H9 (cell line): Measurements from ENCODE around the gene TCEA2. TPM values are rescaled to one million over a fixed set of nuclear protein-coding genes. Genes with fewer than 3 reads are reported as not detected.

ENCODE experiments used
- DNase-seq: peaks from one replicate; pipeline ENCODE4 v3.0.0-alpha.2; 2017
- H2AFZ ChIP-seq: one replicate; pipeline ENCODE4 v1.6.1; 2013; ENCODE audit warnings: mild to moderate bottlenecking, low read length, control low read depth, moderate library complexity
- H2AK5ac ChIP-seq: 2 replicates; pipeline ENCODE4 v1.6.1; 2013; ENCODE audit warnings: low read length, control low read depth, mixed read lengths; ENCODE audit not compliant: insufficient read length
- H2BK120ac ChIP-seq: one replicate; pipeline ENCODE4 v1.6.1; 2013; ENCODE audit warnings: low read depth, mild to moderate bottlenecking, low read length, control low read depth, inconsistent platforms; ENCODE audit not compliant: poor library complexity, severe bottlenecking
- H2BK12ac ChIP-seq: 2 replicates; pipeline ENCODE4 v1.6.1; 2013; ENCODE audit warnings: low read length, control low read depth, mixed read lengths, low read depth; ENCODE audit not compliant: insufficient read length
- H2BK15ac ChIP-seq: 2 replicates; pipeline ENCODE4 v1.6.1; 2013; ENCODE audit warnings: low read depth, low read length, control low read depth
- H2BK20ac ChIP-seq: one replicate; pipeline ENCODE4 v1.6.1; 2013; ENCODE audit warnings: low read depth, mild to moderate bottlenecking, low read length, control low read depth, inconsistent platforms; ENCODE audit not compliant: poor library complexity, severe bottlenecking
- H2BK5ac ChIP-seq: 2 replicates; pipeline ENCODE4 v1.6.1; 2013; ENCODE audit warnings: low read length, control low read depth, mixed read lengths; ENCODE audit not compliant: insufficient read length
- H3K14ac ChIP-seq: 2 replicates; pipeline ENCODE4 v1.6.1; 2013; ENCODE audit warnings: low read length, control low read depth; ENCODE audit not compliant: insufficient read depth
- H3K18ac ChIP-seq: 2 replicates; pipeline ENCODE4 v1.6.1; 2013; ENCODE audit warnings: low read depth, mild to moderate bottlenecking, mixed read lengths, low read length, control low read depth; ENCODE audit not compliant: insufficient read length
- H3K23ac ChIP-seq: 2 replicates; pipeline ENCODE4 v1.6.1; 2013; ENCODE audit warnings: low read length, control low read depth, mixed read lengths, low read depth; ENCODE audit not compliant: insufficient read length
- H3K23me2 ChIP-seq: 2 replicates; pipeline ENCODE4 v1.6.1; 2013; ENCODE audit warnings: low read depth, mild to moderate bottlenecking, mixed read lengths, low read length, control low read depth; ENCODE audit not compliant: insufficient read length, poor library complexity, severe bottlenecking
- H3K27ac ChIP-seq: 2 replicates; pipeline ENCODE4 v1.5.1; 2013; ENCODE audit warnings: low read length, control low read depth, mixed read lengths, low read depth; ENCODE audit not compliant: insufficient read length
- H3K27me3 ChIP-seq: 2 replicates; pipeline ENCODE4 v1.6.1; 2013; ENCODE audit warnings: low read length, control low read depth, inconsistent platforms; ENCODE audit not compliant: insufficient read depth
- H3K4ac ChIP-seq: 2 replicates; pipeline ENCODE4 v1.6.1; 2013; ENCODE audit warnings: low read depth, mild to moderate bottlenecking, control low read depth, inconsistent platforms, low read length, moderate library complexity
- H3K4me1 ChIP-seq: 2 replicates; pipeline ENCODE4 v1.6.1; 2013; ENCODE audit warnings: low read length, control low read depth, inconsistent platforms; ENCODE audit not compliant: insufficient read depth
- H3K4me2 ChIP-seq: 2 replicates; pipeline ENCODE4 v1.6.1; 2013; ENCODE audit warnings: low read length, control low read depth, mixed read lengths; ENCODE audit not compliant: insufficient read length, insufficient read depth
- H3K56ac ChIP-seq: 2 replicates; pipeline ENCODE4 v1.6.1; 2013; ENCODE audit warnings: low read depth, mild to moderate bottlenecking, mixed read lengths, low read length, control low read depth; ENCODE audit not compliant: insufficient read length
- H3K79me1 ChIP-seq: 2 replicates; pipeline ENCODE4 v1.6.1; 2013; ENCODE audit warnings: low read depth, mild to moderate bottlenecking, moderate library complexity, low read length, control low read depth, inconsistent platforms; ENCODE audit not compliant: insufficient read depth, poor library complexity, severe bottlenecking
- H3K79me2 ChIP-seq: 2 replicates; pipeline ENCODE4 v1.6.1; 2013; ENCODE audit warnings: low read length, control low read depth, inconsistent platforms; ENCODE audit not compliant: insufficient read depth
- H3K9ac ChIP-seq: 2 replicates; pipeline ENCODE4 v1.6.1; 2013; ENCODE audit warnings: low read length, control low read depth, mixed read lengths; ENCODE audit not compliant: insufficient read length; ENCODE audit errors: extremely low read depth
- H3K9me3 ChIP-seq: one replicate; pipeline ENCODE4 v1.6.1; 2013; ENCODE audit warnings: low read depth, low read length, inconsistent platforms; ENCODE audit not compliant: control insufficient read depth
- H3T11ph ChIP-seq: one replicate; pipeline ENCODE4 v1.6.1; 2013; ENCODE audit warnings: mild to moderate bottlenecking, low read length, control low read depth, inconsistent platforms
- H4K20me1 ChIP-seq: one replicate; pipeline ENCODE4 v1.6.1; 2013; ENCODE audit not compliant: control insufficient read depth, insufficient read length, insufficient read depth
- H4K5ac ChIP-seq: 2 replicates; pipeline ENCODE4 v1.6.1; 2013; ENCODE audit warnings: low read depth, mild to moderate bottlenecking, mixed read lengths, low read length, control low read depth; ENCODE audit not compliant: insufficient read length
- H4K8ac ChIP-seq: replicated peaks from 2 replicates; pipeline ENCODE4 v1.6.1; 2013; ENCODE audit warnings: low read length, control low read depth, mixed read lengths, low read depth; ENCODE audit not compliant: insufficient read length
- H4K91ac ChIP-seq: 2 replicates; pipeline ENCODE4 v1.6.1; 2013; ENCODE audit warnings: low read depth, mild to moderate bottlenecking, moderate library complexity, mixed read lengths, low read length, control low read depth; ENCODE audit not compliant: insufficient read length
- H3K27ac Mint-ChIP-seq, 3 experiments: 2 replicates in 2 of 3; 3 replicates in 1 of 3; pipeline ENCODE4 v1.8.0; 2020 to 2021; ENCODE audit warnings: mixed read lengths in 3 of 3, mild to moderate bottlenecking in 1 of 3, moderate library complexity in 1 of 3
- H3K27me3 Mint-ChIP-seq: 2 replicates; pipeline ENCODE4 v1.8.0; 2021; ENCODE audit warnings: low read depth, mild to moderate bottlenecking, moderate library complexity, mixed read lengths
- H3K36me3 Mint-ChIP-seq, 3 experiments: 2 replicates in 2 of 3; 3 replicates in 1 of 3; pipeline ENCODE4 v1.8.0; 2020 to 2021; ENCODE audit warnings: low read depth in 3 of 3, mixed read lengths in 3 of 3; ENCODE audit not compliant: insufficient read depth in 1 of 3
- H3K4me1 Mint-ChIP-seq, 2 experiments: 2 replicates each; pipeline ENCODE4 v1.8.0; 2020; ENCODE audit warnings: mixed read lengths in 2 of 2
- H3K4me3 Mint-ChIP-seq, 2 experiments: 2 replicates in 1 of 2; 3 replicates in 1 of 2; pipeline ENCODE4 v1.8.0; 2020 to 2021; ENCODE audit warnings: mild to moderate bottlenecking in 2 of 2, mixed read lengths in 2 of 2, moderate library complexity in 1 of 2
- H3K9me3 Mint-ChIP-seq, 2 experiments: 2 replicates in 1 of 2; 3 replicates in 1 of 2; pipeline ENCODE4 v1.8.0; 2020; ENCODE audit warnings: mild to moderate bottlenecking in 2 of 2, mixed read lengths in 2 of 2, moderate library complexity in 1 of 2
- CTCF ChIP-seq: fragments of 200-600 bp; sonication (generic); conservative IDR thresholded peaks from 3 replicates; pipeline ENCODE4 v1.8.0; 2021; ENCODE audit warnings: antibody characterized with exemption, mild to moderate bottlenecking
- WGBS: extraction: QIAGEN DNeasy Blood & Tissue Kit; methylation state at CpG from one replicate; pipeline ENCODE4 v1.1.7; 2013; ENCODE audit warnings: missing lambda C conversion rate, low lambda C conversion rate, mixed read lengths; ENCODE audit not compliant: insufficient read length; ENCODE audit errors: extremely low coverage; 5-methylcytosine and 5-hydroxymethylcytosine counted together
- total RNA-seq: library from RNA; stranded (reverse); gene quantifications from 2 replicates; pipeline ENCODE4 v1.2.1, GENCODE V29; 2021

TCEA2 gene
- total RNA-seq, 1 experiment from 2014 or later: 51.7 TPM

DNA sequence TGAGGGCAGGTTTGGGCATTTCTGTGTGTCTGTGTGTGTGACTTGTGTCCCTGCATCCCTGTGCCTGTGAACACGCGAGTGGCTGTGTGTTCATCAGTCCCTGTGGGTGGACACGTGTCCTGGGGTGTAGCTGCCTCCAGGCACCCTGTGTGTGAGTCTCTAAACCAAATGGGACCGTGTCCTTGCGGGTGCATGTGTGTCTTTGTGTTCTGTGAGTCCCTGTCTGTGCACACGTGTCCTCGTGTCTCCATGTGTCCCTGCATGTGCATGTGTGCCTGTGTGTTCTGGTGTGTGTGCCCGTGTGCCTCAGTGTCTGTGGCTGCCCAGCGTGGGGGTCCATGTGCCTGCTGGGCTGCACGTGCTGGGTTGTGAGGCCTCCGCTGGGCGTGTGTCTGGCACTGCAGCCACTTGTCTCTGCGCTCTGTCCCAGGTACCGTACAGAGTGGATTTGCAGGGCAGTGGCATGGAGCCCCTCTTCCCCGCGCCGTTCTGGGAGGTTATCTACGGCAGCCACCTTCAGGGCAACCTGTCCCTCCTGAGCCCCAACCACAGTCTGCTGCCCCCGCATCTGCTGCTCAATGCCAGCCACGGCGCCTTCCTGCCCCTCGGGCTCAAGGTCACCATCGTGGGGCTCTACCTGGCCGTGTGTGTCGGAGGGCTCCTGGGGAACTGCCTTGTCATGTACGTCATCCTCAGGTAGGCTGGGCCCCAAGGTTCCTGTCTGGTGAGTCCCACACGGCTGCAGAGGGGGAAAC lies 29.4 kb downstream of the TCEA2 start:
- H4K5ac ChIP-seq: no peak overlapping the region
- no peak overlapping the region for H2AFZ ChIP-seq
- no peak for DNase-seq
- no peaks in the 10 kb centered on the region for H3K79me2 ChIP-seq
- H3K9me3 Mint-ChIP-seq: peaks cover 8 to 9% of the 10 kb centered on the region in 2 experiments
- peaks cover 6 to 11% of the 10 kb centered on the region in 2 experiments for H3K4me1 Mint-ChIP-seq
- H3K79me1 ChIP-seq: no peaks in the 10 kb centered on the region
- no peaks in the 10 kb centered on the region for H4K20me1 ChIP-seq
- WGBS: no CpG with 5 or more reads among the region's 27 CpGs
- no peaks in the 10 kb centered on the region for H3K23me2 ChIP-seq
- no peak overlapping the region for H2AK5ac ChIP-seq
- peak overlapping the region in 2 of 3 experiments; percentile 49 to 70; a peak in 2 of 7 replicates for H3K27ac Mint-ChIP-seq
- peaks cover 2 to 5% (median 2%) of the 10 kb centered on the region in 3 experiments; a peak in 5 of 7 replicates for H3K36me3 Mint-ChIP-seq
- no peak overlapping the region for H2BK120ac ChIP-seq
- no peak overlapping the region for H3K27ac ChIP-seq
- H3K56ac ChIP-seq: no peak overlapping the region
- no peak overlapping the region for H3T11ph ChIP-seq
- H2BK20ac ChIP-seq: no peak overlapping the region
- no peak overlapping the region for H3K18ac ChIP-seq
- no peak overlapping the region for H2BK5ac ChIP-seq
- no peak overlapping the region for H3K23ac ChIP-seq
- no peak overlapping the region for H3K4me2 ChIP-seq
- no peak overlapping the region for H3K14ac ChIP-seq
- no peak overlapping the region for H3K4me3 Mint-ChIP-seq
- H3K4ac ChIP-seq: no peak overlapping the region
- H3K9me3 ChIP-seq: no peaks in the 10 kb centered on the region
- H3K4me1 ChIP-seq: no peaks in the 10 kb centered on the region; the same call in 1 of the 2 replicates
- no peak for TF ChIP-seq CTCF
- peaks cover 34% of the 10 kb centered on the region for H3K27me3 Mint-ChIP-seq
- H4K8ac ChIP-seq: no peak overlapping the region
- no peak overlapping the region for H2BK15ac ChIP-seq
- H3K27me3 ChIP-seq: no peaks in the 10 kb centered on the region
- no peak overlapping the region for H3K9ac ChIP-seq
- H2BK12ac ChIP-seq: no peak overlapping the region
- no peak overlapping the region for H4K91ac ChIP-seq
